Loucy (cell line): ENCODE results near the gene UPK1A.

Experiments used
- EZH2phosphoT487 ChIP-seq: fragments of 200-600 bp; IDR thresholded peaks from 2 replicates; pipeline ENCODE4 v1.6.1; 2018; ENCODE audit warnings: antibody characterized with exemption, mild to moderate bottlenecking, moderate library complexity, borderline replicate concordance
- TF ChIP-seq, protein P1 (sequence below): fragments of 200-600 bp; sonication (generic); conservative IDR thresholded peaks from 2 replicates; pipeline ENCODE4 v1.5.1; 2014; ENCODE audit warnings: mild to moderate bottlenecking, antibody characterized with exemption, low read length

DNA sequence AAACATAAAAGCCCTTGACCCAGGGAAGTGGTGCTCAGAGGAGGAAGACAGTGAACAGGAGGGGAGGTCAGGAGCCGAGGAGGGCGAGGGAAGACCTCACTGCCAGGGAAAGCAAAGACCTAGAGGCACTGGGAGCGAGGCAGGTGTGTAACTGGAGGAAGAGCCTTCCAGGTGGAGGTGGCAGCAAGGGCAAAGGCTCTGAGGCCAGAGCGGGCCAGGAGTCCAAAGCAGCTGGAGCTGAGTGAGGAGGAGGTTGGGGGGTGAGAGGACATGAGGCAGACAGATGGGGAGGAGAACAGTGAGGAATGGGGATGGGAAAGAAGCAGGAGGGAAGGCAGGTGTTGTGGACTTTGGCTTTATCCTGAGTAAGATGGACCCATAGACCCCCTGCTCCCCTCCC lies 3.7 kb downstream of the UPK1A start:
- TF ChIP-seq, protein P1, sequence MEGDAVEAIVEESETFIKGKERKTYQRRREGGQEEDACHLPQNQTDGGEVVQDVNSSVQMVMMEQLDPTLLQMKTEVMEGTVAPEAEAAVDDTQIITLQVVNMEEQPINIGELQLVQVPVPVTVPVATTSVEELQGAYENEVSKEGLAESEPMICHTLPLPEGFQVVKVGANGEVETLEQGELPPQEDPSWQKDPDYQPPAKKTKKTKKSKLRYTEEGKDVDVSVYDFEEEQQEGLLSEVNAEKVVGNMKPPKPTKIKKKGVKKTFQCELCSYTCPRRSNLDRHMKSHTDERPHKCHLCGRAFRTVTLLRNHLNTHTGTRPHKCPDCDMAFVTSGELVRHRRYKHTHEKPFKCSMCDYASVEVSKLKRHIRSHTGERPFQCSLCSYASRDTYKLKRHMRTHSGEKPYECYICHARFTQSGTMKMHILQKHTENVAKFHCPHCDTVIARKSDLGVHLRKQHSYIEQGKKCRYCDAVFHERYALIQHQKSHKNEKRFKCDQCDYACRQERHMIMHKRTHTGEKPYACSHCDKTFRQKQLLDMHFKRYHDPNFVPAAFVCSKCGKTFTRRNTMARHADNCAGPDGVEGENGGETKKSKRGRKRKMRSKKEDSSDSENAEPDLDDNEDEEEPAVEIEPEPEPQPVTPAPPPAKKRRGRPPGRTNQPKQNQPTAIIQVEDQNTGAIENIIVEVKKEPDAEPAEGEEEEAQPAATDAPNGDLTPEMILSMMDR = no peak
- TF ChIP-seq EZH2phosphoT487 = no peak
